ENCODE data around the gene ATP6V0B. TPM values are rescaled to one million over a fixed set of nuclear protein-coding genes. Genes with fewer than 3 reads are reported as not detected.

ATP6V0B gene
- total and polyA plus RNA-seq, 2 of the 13 experiments (the other 11 are each of a cell fraction or from before 2014, with no cell fraction given), result 157 to 161 TPM

GRCh38 chr1:43946236-43947060 lies 28.3 kb upstream of the ATP6V0B start, which contains the start of gene IPO13 (continued):
- TF ChIP-seq RNF219 (CRISPR knock-in tag; IDR thresholded peaks at IDR 0.05), result no peak
- TF ChIP-seq JUN (CRISPR knock-in tag; IDR thresholded peaks at IDR 0.05), result 0 out of 2 replicates have a peak, but pooled peaks have one; percentile 11
- no peak; the same call in 1 of the 2 replicates for TF ChIP-seq SMC3 (IDR thresholded peaks at IDR 0.05; ENCODE audit: low read length)
- peak; percentile 72; the same call in 1 of the 2 replicates for TF ChIP-seq ZNF280B (CRISPR knock-in tag; IDR thresholded peaks at IDR 0.05; ENCODE audit: borderline replicate concordance)
- TF ChIP-seq ZNF138 (CRISPR knock-in tag; IDR thresholded peaks at IDR 0.05; ENCODE audit: low read depth), result no peak
- no peak for TF ChIP-seq GRHL1 (CRISPR knock-in tag; conservative IDR thresholded peaks at IDR 0.05)
- TF ChIP-seq U2AF2 (IDR thresholded peaks at IDR 0.05; ENCODE audit: low read depth, low read length), result 0 out of 2 replicates have a peak, but pooled peaks have one; percentile 57
- TF ChIP-seq HMGXB4 (CRISPR knock-in tag; IDR thresholded peaks at IDR 0.05; ENCODE audit: borderline replicate concordance in 1 of 2, low read depth in 1 of 2), result peak; percentile 95 to 99
- peak; percentile 42; the same call in 1 of the 2 replicates for TF ChIP-seq HOXA9 (CRISPR knock-in tag; IDR thresholded peaks at IDR 0.05; ENCODE audit: borderline replicate concordance)
- no peak for TF ChIP-seq ZNF597 (CRISPR knock-in tag; IDR thresholded peaks at IDR 0.05)
- TF ChIP-seq HOXA7 (CRISPR knock-in tag; IDR thresholded peaks at IDR 0.05), result 0 out of 2 replicates have a peak, but pooled peaks have one; percentile 49
- 0 out of 2 replicates have a peak, but pooled peaks have one; percentile 24 for TF ChIP-seq FOXA3 (CRISPR knock-in tag; IDR thresholded peaks at IDR 0.05)
- peak; percentile 46 for TF ChIP-seq ZHX1 (CRISPR knock-in tag; IDR thresholded peaks at IDR 0.05; ENCODE audit: low read depth)
- TF ChIP-seq ZNF432 (CRISPR knock-in tag; IDR thresholded peaks at IDR 0.05; ENCODE audit: borderline replicate concordance), result no peak
- no peak for TF ChIP-seq PLRG1 (conservative IDR thresholded peaks at IDR 0.05)
- TF ChIP-seq RCOR2 (CRISPR knock-in tag; IDR thresholded peaks at IDR 0.05), result peak; percentile 52; the same call in 1 of the 2 replicates

Data from HepG2 (cell line).